ENCODE data around the gene TMEM43.

The TMEM43 gene

GRCh38 chr3:14169435-14169834 lies 44.6 kb downstream of the TMEM43 start:
- no peak for DNase-seq (ENCODE audit: low spot score)
- no peak for TF ChIP-seq CTCF (IDR thresholded peaks at IDR 0.05; ENCODE audit: extremely low read depth, missing control alignments)

DNA sequence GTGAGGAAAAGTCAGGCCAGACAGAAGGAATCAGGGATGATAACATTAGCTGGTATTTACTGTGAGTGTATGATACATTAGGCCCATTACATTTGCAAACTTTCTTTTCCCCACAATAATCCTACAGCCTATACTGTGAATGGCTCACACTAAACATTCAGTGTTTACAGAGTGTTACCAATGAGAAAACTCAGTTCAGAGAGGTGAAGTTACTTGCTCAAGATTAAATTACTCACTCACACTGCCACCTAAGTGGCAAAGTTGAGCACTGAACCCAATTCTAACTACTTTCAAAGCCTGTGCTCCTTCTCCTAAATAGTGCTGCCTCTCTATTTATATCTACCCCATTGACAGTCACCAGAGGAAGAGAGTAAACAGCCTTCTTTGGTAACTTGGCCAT lies 45.0 kb downstream of the TMEM43 start:
- no peak for DNase-seq (ENCODE audit: low spot score)

GRCh38 chr3:14170531-14171159 lies 45.8 kb downstream of the TMEM43 start:
- TF ChIP-seq CTCF (IDR thresholded peaks at IDR 0.05; ENCODE audit: extremely low read depth, missing control alignments), result no peak
- DNase-seq (ENCODE audit: low spot score), result no peak

More for the DNA sequence above, 45.0 kb downstream of the TMEM43 start:
- no peak for TF ChIP-seq CTCF (IDR thresholded peaks at IDR 0.05; ENCODE audit: extremely low read depth, missing control alignments)

- no peak for TF ChIP-seq CTCF (IDR thresholded peaks at IDR 0.05; ENCODE audit: extremely low read depth, missing control alignments)
- no peak for DNase-seq (ENCODE audit: low spot score)
Measured at GRCh38 chr3:14172496-14172895, 47.6 kb downstream of the TMEM43 start.

DNA sequence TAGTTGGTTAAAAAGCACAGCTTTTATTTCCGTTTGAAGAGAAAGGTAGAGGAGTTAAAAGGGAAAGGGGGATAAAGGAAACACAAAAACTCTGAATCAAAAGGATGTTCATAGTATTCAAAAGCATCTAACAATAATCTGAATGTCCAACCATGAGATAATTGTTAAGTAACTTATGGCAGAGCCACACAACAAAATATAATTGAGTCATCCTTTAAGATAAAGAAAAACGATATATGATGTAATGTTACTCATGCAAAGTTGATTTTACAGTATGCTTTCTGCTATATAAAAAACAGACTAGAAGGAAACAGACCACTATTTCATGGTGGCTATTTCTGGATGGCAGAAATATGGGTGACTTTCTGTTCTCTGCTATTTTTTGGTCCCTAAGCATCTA lies 49.6 kb downstream of the TMEM43 start:
- no peak for TF ChIP-seq CTCF (IDR thresholded peaks at IDR 0.05; ENCODE audit: extremely low read depth, missing control alignments)

DNA sequence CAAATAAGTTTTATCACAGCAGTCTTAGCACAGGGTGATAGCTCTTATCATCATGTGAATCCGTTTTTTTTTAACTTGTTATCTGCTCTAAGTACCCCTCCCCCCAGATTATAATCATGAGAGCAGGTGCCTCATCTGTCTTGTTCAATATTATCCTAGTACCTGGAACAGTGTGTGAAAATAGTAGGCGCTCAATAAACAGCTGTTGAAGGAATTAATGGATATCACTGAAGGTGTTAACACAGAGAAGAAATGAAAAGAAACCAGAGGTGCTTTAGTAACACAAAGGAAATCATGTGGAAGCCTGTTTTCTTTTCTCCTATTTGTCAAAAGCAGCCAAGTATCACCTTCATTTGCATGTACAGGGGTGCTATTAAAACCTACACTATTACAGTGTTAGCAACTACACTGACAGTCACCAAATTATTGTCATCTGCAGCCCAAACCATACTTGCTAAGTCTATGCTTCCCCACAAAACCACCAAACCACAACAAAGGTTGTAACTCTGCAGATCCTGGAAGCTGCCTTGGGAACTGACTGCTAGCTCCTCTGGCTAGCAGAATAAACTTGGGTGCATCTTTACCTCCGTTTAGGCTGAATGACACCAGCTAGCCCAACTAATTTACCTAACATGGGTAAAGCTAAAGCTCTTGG lies 50.7 kb downstream of the TMEM43 start:
- DNase-seq (ENCODE audit: low spot score), result peak; percentile 51
- TF ChIP-seq CTCF (IDR thresholded peaks at IDR 0.05; ENCODE audit: extremely low read depth, missing control alignments), result no peak

More for the DNA sequence above, 49.6 kb downstream of the TMEM43 start:
- no peak for DNase-seq (ENCODE audit: low spot score)

DNA sequence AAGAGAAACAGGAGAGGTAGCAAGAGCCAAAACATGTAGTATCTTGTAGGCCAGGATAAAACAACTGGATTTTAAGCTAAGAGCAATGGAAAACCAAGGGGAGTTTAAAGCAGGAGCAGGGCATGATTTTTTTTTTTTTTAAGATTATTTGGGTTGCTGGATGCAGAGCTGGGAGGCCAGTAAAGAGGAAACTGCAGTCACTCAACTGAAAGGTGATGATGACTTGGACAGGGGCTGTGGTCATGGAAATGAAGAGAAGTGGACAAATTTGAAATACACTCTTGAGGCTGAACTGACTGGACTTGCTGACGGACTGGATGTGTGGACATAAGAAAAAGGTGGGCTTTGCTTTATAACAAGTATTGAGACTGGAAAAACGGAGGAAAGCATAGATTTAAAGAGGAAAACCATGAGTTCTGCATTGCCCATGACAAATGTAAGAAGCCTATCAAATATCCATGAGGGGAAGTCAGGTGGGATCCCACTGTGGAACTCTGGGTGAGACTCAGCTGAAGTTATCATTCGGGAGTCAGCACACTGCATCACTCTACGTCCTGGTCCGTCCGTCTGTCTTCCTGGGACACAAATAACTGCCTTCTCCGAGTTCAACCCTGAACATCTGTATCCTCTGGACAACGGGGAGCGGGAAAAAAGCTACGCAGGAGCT lies 52.9 kb downstream of the TMEM43 start:
- TF ChIP-seq CTCF (IDR thresholded peaks at IDR 0.05; ENCODE audit: extremely low read depth, missing control alignments), result no peak
- DNase-seq (ENCODE audit: low spot score), result no peak

All from GM20000 (cell line).